Smooth muscle cell (in vitro differentiated cells): ENCODE results near the gene SLC35E3. TPM values are rescaled to one million over a fixed set of nuclear protein-coding genes. Genes with fewer than 3 reads are reported as not detected.
"Not testable (repeated sequence)": the region's sequence is repeated elsewhere in the genome, so short reads cannot be mapped to it uniquely, and the experiment has no call there.

Experiments
- DNase-seq: peaks from one replicate; lab custom pipeline; 2025; ENCODE audit not compliant: unreplicated experiment; lab: John Stamatoyannopoulos, UW
- H2AFZ ChIP-seq: fragments of 200-600 bp; sonication (generic); 2 replicates; pipeline ENCODE4 v1.6.0; 2016; ENCODE audit warnings: antibody characterized with exemption, low read depth, mild to moderate bottlenecking
- H3F3A ChIP-seq: fragments of 200-600 bp; sonication (generic); 2 replicates; pipeline ENCODE4 v1.6.0; 2017; ENCODE audit warnings: antibody characterized with exemption, low read depth
- H3K27ac ChIP-seq: fragments of 200-600 bp; sonication (generic); 2 replicates; pipeline ENCODE4 v1.5.1; 2016; ENCODE audit warnings: low read depth, mild to moderate bottlenecking
- H3K27me3 ChIP-seq: fragments of 200-600 bp; sonication (generic); 2 replicates; pipeline ENCODE4 v1.6.1; 2016; ENCODE audit warnings: low read depth, mild to moderate bottlenecking
- H3K36me3 ChIP-seq: fragments of 200-600 bp; sonication (generic); 2 replicates; pipeline ENCODE4 v1.5.1; 2016; ENCODE audit warnings: low read depth
- H3K4me1 ChIP-seq: fragments of 200-600 bp; sonication (generic); 2 replicates; pipeline ENCODE4 v1.5.1; 2016; ENCODE audit warnings: low read depth
- H3K4me2 ChIP-seq: fragments of 200-600 bp; sonication (generic); 2 replicates; pipeline ENCODE4 v1.6.0; 2016; ENCODE audit warnings: mild to moderate bottlenecking
- H3K4me3 ChIP-seq: fragments of 200-600 bp; sonication (generic); 2 replicates; pipeline ENCODE4 v1.5.1; 2016; ENCODE audit warnings: mild to moderate bottlenecking
- H3K79me2 ChIP-seq: fragments of 200-600 bp; sonication (generic); 2 replicates; pipeline ENCODE4 v1.6.0; 2016; ENCODE audit warnings: low read depth, mild to moderate bottlenecking
- H3K9ac ChIP-seq: fragments of 200-600 bp; sonication (generic); 2 replicates; pipeline ENCODE4 v1.6.0; 2016; ENCODE audit warnings: low read depth
- H3K9me3 ChIP-seq: fragments of 200-600 bp; sonication (generic); replicated peaks from 2 replicates; pipeline ENCODE4 v1.5.1; 2016; ENCODE audit warnings: low read depth
- H4K20me1 ChIP-seq: fragments of 200-600 bp; sonication (generic); 2 replicates; pipeline ENCODE4 v1.6.0; 2016; ENCODE audit warnings: low read depth
- CTCF ChIP-seq: fragments of 200-600 bp; sonication (generic); IDR thresholded peaks from 2 replicates; pipeline ENCODE4 v1.5.1; 2017; ENCODE audit warnings: borderline replicate concordance, mild to moderate bottlenecking, antibody characterized with exemption; ENCODE audit not compliant: insufficient read depth, poor library complexity, severe bottlenecking
- WGBS: methylation state at CpG from one replicate; pipeline ENCODE4 v1.1.7; 2016; ENCODE audit warnings: low lambda C conversion rate; 5-methylcytosine and 5-hydroxymethylcytosine counted together
- polyA plus RNA-seq: library from polyadenylated mRNA; unstranded; fragments of >200 nt; fragmentation: Nextera tagmentation; extraction: Ambion mirVana; gene quantifications from 2 replicates; pipeline ENCODE4 v1.2.1, GENCODE V29; 2016
- total RNA-seq: library from RNA; depleted of rRNA; stranded (reverse); fragments of >200 nt; gene quantifications from 2 replicates; pipeline ENCODE4 v1.2.3, GENCODE V29; 2014

SLC35E3 gene
- total and polyA plus RNA-seq, 2 experiments from 2014 or later: 8.9 to 18.8 TPM

- TF ChIP-seq CTCF: no peak
- H3K27ac ChIP-seq: peak overlapping the region; percentile 23
- no peak overlapping the region for H2AFZ ChIP-seq
- H3K4me1 ChIP-seq: peaks cover 6% of the 10 kb centered on the region
- no peak overlapping the region for H3K4me2 ChIP-seq
- H3K4me3 ChIP-seq: no peak overlapping the region
- H3K9me3 ChIP-seq: no peaks in the 10 kb centered on the region
- no peak for DNase-seq
- no peaks in the 10 kb centered on the region for H3K36me3 ChIP-seq
- H3K9ac ChIP-seq: no peak overlapping the region
- H3F3A ChIP-seq: peaks cover 8% of the 10 kb centered on the region
- 82% methylated on average over 32 of the region's 32 CpGs for WGBS
- H3K27me3 ChIP-seq: no peaks in the 10 kb centered on the region
- H4K20me1 ChIP-seq: peaks cover 9% of the 10 kb centered on the region
- peaks cover 10% of the 10 kb centered on the region for H3K79me2 ChIP-seq
These were observed 58.9 kb downstream of the SLC35E3 start for GRCh38 chr12:68804657-68805591.

GRCh38 chr12:68805592-68806120 is 59.7 kb downstream of the SLC35E3 start:
- Histone ChIP-seq H3K27ac (peak overlapping the region; percentile 23), H3K4me2 (no peak overlapping the region), H3F3A (peaks cover 8% of the 10 kb centered on the region), H3K9ac (no peak overlapping the region), H3K4me1 (peaks cover 6% of the 10 kb centered on the region), H3K27me3 (no peaks in the 10 kb centered on the region), H3K79me2 (peaks cover 17% of the 10 kb centered on the region), H2AFZ (no peak overlapping the region), H3K36me3 (no peaks in the 10 kb centered on the region), H3K9me3 (no peaks in the 10 kb centered on the region), H3K4me3 (no peak overlapping the region), H4K20me1 (peaks cover 17% of the 10 kb centered on the region)
- TF ChIP-seq CTCF: no peak
- DNase-seq: no peak
- WGBS: 75% methylated on average over 7 of the region's 7 CpGs

GRCh38 chr12:68806488-68807237 is 60.7 kb downstream of the SLC35E3 start:
- Histone ChIP-seq H3K9me3 (no peaks in the 10 kb centered on the region), H3K9ac (no peak overlapping the region), H3K79me2 (peaks cover 27% of the 10 kb centered on the region), H3K36me3 (no peaks in the 10 kb centered on the region), H3K4me1 (peaks cover 6% of the 10 kb centered on the region), H3K4me3 (peak overlapping the region; percentile 73), H2AFZ (peak overlapping the region; percentile 15), H3K27me3 (no peaks in the 10 kb centered on the region), H3F3A (peaks cover 8% of the 10 kb centered on the region), H3K27ac (no peak overlapping the region), H4K20me1 (peaks cover 27% of the 10 kb centered on the region), H3K4me2 (peak overlapping the region; percentile 98)
- DNase-seq: no peak
- 89% methylated on average over 18 of the region's 18 CpGs for WGBS
- no peak for TF ChIP-seq CTCF

- Histone ChIP-seq H3K4me2 (peak overlapping the region; percentile 98), H3K79me2 (peaks cover 33% of the 10 kb centered on the region), H3K27ac (peak overlapping the region; percentile 99), H4K20me1 (peaks cover 32% of the 10 kb centered on the region), H3K4me3 (peak overlapping the region; percentile 73), H2AFZ (peak overlapping the region; percentile 94)
- H3K9me3 ChIP-seq, H3F3A ChIP-seq, H3K4me1 ChIP-seq, H3K9ac ChIP-seq, DNase-seq, H3K36me3 ChIP-seq, H3K27me3 ChIP-seq: not testable (repeated sequence)
- WGBS: 31% methylated on average over 10 of the region's 10 CpGs
These were observed 61.2 kb downstream of the SLC35E3 start for GRCh38 chr12:68807274-68807575.
